ENCODE measurements around the gene SPRR2F. TPM values are rescaled to one million over a fixed set of nuclear protein-coding genes. Genes with fewer than 3 reads are reported as not detected.
"Not testable (repeated sequence)": the region's sequence is repeated elsewhere in the genome, so short reads cannot be mapped to it uniquely, and the experiment has no call there.

Gene SPRR2F
- total RNA-seq, 1 donor from 2014 or later, result not detected

DNA sequence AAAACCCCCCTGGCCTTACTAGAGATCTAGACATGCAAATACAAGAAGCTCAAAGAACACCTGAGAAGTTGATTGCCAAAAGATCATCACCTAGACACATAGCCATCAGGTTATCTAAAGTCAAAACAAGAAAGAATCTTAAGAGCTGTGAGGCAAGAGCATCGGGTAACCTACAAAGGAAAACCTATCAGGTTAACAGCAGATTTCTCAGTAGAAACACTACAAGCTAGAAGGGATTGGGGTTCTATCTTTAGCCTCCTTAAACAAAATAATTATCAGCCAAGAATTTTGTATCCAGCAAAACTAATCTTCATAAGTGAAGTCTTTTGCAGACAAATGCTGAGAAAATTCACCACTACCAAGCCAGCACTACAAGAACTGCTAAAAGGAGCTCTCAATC is 12.2 kb upstream of the SPRR2F start:
- no peaks in the 10 kb centered on the region for H3K27me3 ChIP-seq (ENCODE audit: insufficient read depth, low read length)
- no peak overlapping the region for H2AFZ ChIP-seq (ENCODE audit: low read depth, low read length)
- no peak overlapping the region for H3K27ac ChIP-seq (ENCODE audit: low read depth, low read length)
- FAIRE-seq (no peak), DNase-seq (ENCODE audit: low read depth) (no peak)
- H3K4me1 Mint-ChIP-seq (ENCODE audit: low read depth, unreplicated experiment), result peaks cover 5% of the 10 kb centered on the region
- no peaks in the 10 kb centered on the region for H4K20me1 ChIP-seq (ENCODE audit: insufficient read depth, low read length)
- H3K9me3 Mint-ChIP-seq (ENCODE audit: unreplicated experiment), result peaks cover 8% of the 10 kb centered on the region
- H3K9ac ChIP-seq (ENCODE audit: low read length), result no peak overlapping the region
- no peaks in the 10 kb centered on the region for H3K79me2 ChIP-seq (ENCODE audit: insufficient read depth, low read length)
- no peak overlapping the region for H3K27ac Mint-ChIP-seq (ENCODE audit: unreplicated experiment)
- no peaks in the 10 kb centered on the region for H3K4me1 ChIP-seq (ENCODE audit: insufficient read depth, low read length)
- no peaks in the 10 kb centered on the region for H3K9me3 ChIP-seq (ENCODE audit: insufficient read depth, low read depth, low read length)
- no peaks in the 10 kb centered on the region for H3K27me3 Mint-ChIP-seq (ENCODE audit: low read depth, unreplicated experiment)
- no peak overlapping the region for H3K4me3 ChIP-seq (ENCODE audit: insufficient read depth, low read depth, low read length)
- TF ChIP-seq CTCF (IDR thresholded peaks at IDR 0.05; ENCODE audit: insufficient read depth, low read depth, low read length), result no peak
- no peak for TF ChIP-seq EZH2 (IDR thresholded peaks at IDR 0.05; ENCODE audit: insufficient read depth, low read length)
- H3K4me3 Mint-ChIP-seq (ENCODE audit: unreplicated experiment), result no peak overlapping the region
- H3K36me3 Mint-ChIP-seq (ENCODE audit: low read depth, unreplicated experiment), result no peaks in the 10 kb centered on the region
- H3K36me3 ChIP-seq (ENCODE audit: insufficient read depth, low read length), result no peaks in the 10 kb centered on the region
- H3K4me2 ChIP-seq (ENCODE audit: low read length), result no peak overlapping the region

DNA sequence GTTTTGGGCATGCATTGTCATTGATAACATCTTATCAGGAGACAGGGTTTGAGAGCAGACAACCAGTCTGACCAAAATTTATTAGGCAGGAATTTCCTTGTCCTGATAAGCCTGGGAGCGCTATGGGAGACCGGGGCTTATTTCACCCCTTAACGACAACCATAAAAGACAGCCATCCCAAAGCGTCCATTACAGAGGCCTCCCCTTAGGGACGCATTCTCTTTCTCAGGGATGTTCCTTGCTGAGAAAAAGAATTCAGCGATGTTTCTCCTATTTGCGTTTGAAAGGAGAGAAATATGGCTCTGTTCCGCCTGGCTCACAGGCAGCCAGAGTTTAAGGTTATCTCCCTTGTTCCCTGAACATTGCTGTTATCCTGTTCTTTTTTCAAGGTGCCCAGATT is 10.5 kb upstream of the SPRR2F start:
- not testable (repeated sequence) for H3K9me3 ChIP-seq (ENCODE audit: insufficient read depth, low read depth, low read length)

DNA sequence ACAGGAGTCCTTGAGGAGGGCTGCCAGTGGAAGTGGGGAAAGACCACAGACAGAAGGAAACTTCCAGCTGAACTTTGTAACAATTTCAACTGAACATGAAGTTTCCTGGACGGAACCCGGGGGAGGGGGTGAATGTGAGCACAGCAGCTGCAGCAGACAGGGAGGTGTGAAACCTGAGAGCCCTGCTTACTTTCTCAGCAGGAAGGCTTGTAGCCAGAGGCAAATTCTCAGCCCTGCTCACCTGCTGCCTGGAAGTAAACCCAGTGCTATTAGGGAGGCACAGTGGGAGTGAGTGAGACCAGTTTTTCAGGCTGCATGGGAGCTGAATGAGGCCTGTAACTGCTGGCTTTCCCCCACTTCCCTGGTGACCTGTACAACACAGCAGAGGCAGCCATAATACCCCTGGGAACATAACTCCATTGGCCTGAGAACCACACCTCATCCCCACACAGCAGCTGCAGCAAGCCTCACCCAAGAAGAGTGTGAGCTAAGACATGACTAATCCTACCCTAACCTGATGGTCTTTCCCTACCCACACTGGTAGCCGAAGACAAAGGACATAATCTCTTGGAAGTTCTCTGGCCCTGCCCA is 9.6 kb upstream of the SPRR2F start:
- Histone ChIP-seq H3K27me3 (ENCODE audit: insufficient read depth, low read length) (no peaks in the 10 kb centered on the region), H3K9ac (ENCODE audit: low read length) (no peak overlapping the region), H3K4me2 (ENCODE audit: low read length) (no peak overlapping the region), H4K20me1 (ENCODE audit: insufficient read depth, low read length) (no peaks in the 10 kb centered on the region), H3K79me2 (ENCODE audit: insufficient read depth, low read length) (no peaks in the 10 kb centered on the region), H2AFZ (ENCODE audit: low read depth, low read length) (no peak overlapping the region), H3K27ac (ENCODE audit: low read depth, low read length) (no peak overlapping the region), H3K4me3 (ENCODE audit: insufficient read depth, low read depth, low read length) (no peak overlapping the region), H3K4me1 (ENCODE audit: insufficient read depth, low read length) (no peaks in the 10 kb centered on the region), H3K9me3 (ENCODE audit: insufficient read depth, low read depth, low read length) (no peaks in the 10 kb centered on the region), H3K36me3 (ENCODE audit: insufficient read depth, low read length) (no peaks in the 10 kb centered on the region)
- Mint-ChIP-seq H3K27me3 (ENCODE audit: low read depth, unreplicated experiment) (no peaks in the 10 kb centered on the region), H3K27ac (ENCODE audit: unreplicated experiment) (peak overlapping the region; percentile 41), H3K4me3 (ENCODE audit: unreplicated experiment) (no peak overlapping the region), H3K4me1 (ENCODE audit: low read depth, unreplicated experiment) (peaks cover 5% of the 10 kb centered on the region), H3K9me3 (ENCODE audit: unreplicated experiment) (peaks cover 8% of the 10 kb centered on the region), H3K36me3 (ENCODE audit: low read depth, unreplicated experiment) (no peaks in the 10 kb centered on the region)
- TF ChIP-seq CTCF (IDR thresholded peaks at IDR 0.05; ENCODE audit: insufficient read depth, low read depth, low read length) (no peak), EZH2 (IDR thresholded peaks at IDR 0.05; ENCODE audit: insufficient read depth, low read length) (no peak)
- no peak for FAIRE-seq
- DNase-seq (ENCODE audit: low read depth), result no peak

More for the DNA sequence above, 10.5 kb upstream of the SPRR2F start:
- not testable (repeated sequence) for H3K27me3 ChIP-seq (ENCODE audit: insufficient read depth, low read length); H3K79me2 ChIP-seq (ENCODE audit: insufficient read depth, low read length); H4K20me1 ChIP-seq (ENCODE audit: insufficient read depth, low read length); H3K27ac ChIP-seq (ENCODE audit: low read depth, low read length); DNase-seq (ENCODE audit: low read depth); FAIRE-seq; H3K4me1 ChIP-seq (ENCODE audit: insufficient read depth, low read length); H3K36me3 ChIP-seq (ENCODE audit: insufficient read depth, low read length); H3K9ac ChIP-seq (ENCODE audit: low read length); H3K36me3 Mint-ChIP-seq (ENCODE audit: low read depth, unreplicated experiment); H3K27ac Mint-ChIP-seq (ENCODE audit: unreplicated experiment); H3K27me3 Mint-ChIP-seq (ENCODE audit: low read depth, unreplicated experiment); H3K4me3 ChIP-seq (ENCODE audit: insufficient read depth, low read depth, low read length); H3K4me1 Mint-ChIP-seq (ENCODE audit: low read depth, unreplicated experiment); H2AFZ ChIP-seq (ENCODE audit: low read depth, low read length); H3K9me3 Mint-ChIP-seq (ENCODE audit: unreplicated experiment); H3K4me2 ChIP-seq (ENCODE audit: low read length); H3K4me3 Mint-ChIP-seq (ENCODE audit: unreplicated experiment)

Data from astrocyte (in vitro differentiated cells and primary cell).